H54 (cell line): Measurements from ENCODE around the gene TRIM75.
"Not testable (repeated sequence)": the region's sequence is repeated elsewhere in the genome, so short reads cannot be mapped to it uniquely, and the experiment has no call there.

Source experiments
- DNase-seq: peaks from one replicate; pipeline ENCODE4 v3.0.0; 2011; ENCODE audit warnings: low spot score, mixed read lengths; ENCODE audit not compliant: insufficient read length
- FAIRE-seq: peaks from 3 replicates; lab custom pipeline; 2011; peaks lifted over from hg19 to GRCh38; lab: Jason Lieb, UNC
- POLR2A ChIP-seq: IDR thresholded peaks from 2 replicates; pipeline ENCODE4 v1.6.1; 2011; ENCODE audit warnings: low read depth, mild to moderate bottlenecking, low read length

TRIM75 gene

GRCh38 chr4:165048170-165048569 lies 5.5 kb upstream of the TRIM75 start:
- TF ChIP-seq POLR2A = no peak
- no peak for FAIRE-seq
- no peak for DNase-seq

GRCh38 chr4:165052627-165053026 lies 1.0 kb upstream of the TRIM75 start:
- DNase-seq (no peak), FAIRE-seq (no peak)
- TF ChIP-seq POLR2A = no peak

- FAIRE-seq (no peak), DNase-seq (no peak)
- TF ChIP-seq POLR2A = no peak
These were observed 1.9 kb downstream of the TRIM75 start for GRCh38 chr4:165055601-165056000.

GRCh38 chr4:165058666-165059065 lies 5.0 kb downstream of the TRIM75 start:
- no peak for TF ChIP-seq POLR2A
- FAIRE-seq = no peak
- DNase-seq = no peak

- no peak for FAIRE-seq
- no peak for TF ChIP-seq POLR2A
- no peak for DNase-seq
These were observed 5.7 kb downstream of the TRIM75 start for GRCh38 chr4:165059386-165059785.

GRCh38 chr4:165060938-165061337 lies 7.3 kb downstream of the TRIM75 start:
- no peak for FAIRE-seq

GRCh38 chr4:165070560-165070959 lies 16.9 kb downstream of the TRIM75 start:
- DNase-seq (no peak), FAIRE-seq (no peak)
- no peak for TF ChIP-seq POLR2A

More at GRCh38 chr4:165060938-165061337, 7.3 kb downstream of the TRIM75 start:
- no peak for TF ChIP-seq POLR2A
- DNase-seq = no peak

- not testable (repeated sequence) for FAIRE-seq, DNase-seq
These were observed 19.7 kb downstream of the TRIM75 start for GRCh38 chr4:165073346-165073745.

- FAIRE-seq (no peak), DNase-seq (no peak)
- no peak for TF ChIP-seq POLR2A
These were observed 23.4 kb downstream of the TRIM75 start for GRCh38 chr4:165077034-165077578.

- FAIRE-seq (no peak), DNase-seq (no peak)
- no peak for TF ChIP-seq POLR2A
These were observed 25.8 kb downstream of the TRIM75 start for GRCh38 chr4:165079476-165079875.

- DNase-seq, FAIRE-seq: not testable (repeated sequence)
These were observed 31.1 kb downstream of the TRIM75 start for GRCh38 chr4:165084787-165085186.

- FAIRE-seq = no peak
- no peak for TF ChIP-seq POLR2A
- no peak for DNase-seq
These were observed 32.3 kb downstream of the TRIM75 start for GRCh38 chr4:165085946-165086345.

GRCh38 chr4:165088366-165088765 lies 34.7 kb downstream of the TRIM75 start:
- FAIRE-seq (no peak), DNase-seq (no peak)
- TF ChIP-seq POLR2A = no peak

- DNase-seq, FAIRE-seq: not testable (repeated sequence)
These were observed 38.5 kb downstream of the TRIM75 start for GRCh38 chr4:165092187-165092586.

GRCh38 chr4:165094873-165095272 lies 41.2 kb downstream of the TRIM75 start:
- DNase-seq (no peak), FAIRE-seq (no peak)
- TF ChIP-seq POLR2A = no peak

- FAIRE-seq (no peak), DNase-seq (no peak)
- TF ChIP-seq POLR2A = no peak
These were observed 41.6 kb downstream of the TRIM75 start for GRCh38 chr4:165095291-165095690.
